CD4-positive, CD25-positive, alpha-beta regulatory T cell (primary cell): ENCODE results near the gene ATXN1. TPM values are rescaled to one million over a fixed set of nuclear protein-coding genes. Genes with fewer than 3 reads are reported as not detected.
A peak's percentile ranks its signal among the peaks of the same experiment; 100 is the strongest.

ENCODE experiments used
- ATAC-seq, 2 donors: fragments of 150-1000 bp; cut with Tn5 transposase; one replicate each; pipeline ENCODE4 v1.10.0; 2021; ENCODE audit warnings: low read depth in 2 of 2, moderate number of reproducible peaks in 2 of 2, moderate library complexity in 1 of 2
- DNase-seq, 3 donors: peaks; one replicate each; pipeline versions ENCODE4 v3.0.0 to v3.0.0-alpha.2; 2012 to 2022; ENCODE audit warnings: mixed read lengths in 1 of 3
- H3K27ac ChIP-seq: one replicate; pipeline ENCODE4 v1.7.0; 2013; ENCODE audit warnings: mild to moderate bottlenecking, low read length; ENCODE audit not compliant: insufficient read depth, poor library complexity, severe bottlenecking
- H3K27me3 ChIP-seq: one replicate; pipeline ENCODE4 v1.7.0; 2013; ENCODE audit warnings: low read length; ENCODE audit not compliant: control insufficient read depth, insufficient read depth
- H3K36me3 ChIP-seq: one replicate; pipeline ENCODE4 v1.7.0; 2013; ENCODE audit warnings: mild to moderate bottlenecking, low read length, moderate library complexity; ENCODE audit not compliant: control insufficient read depth, insufficient read depth
- H3K4me1 ChIP-seq: 2 replicates; pipeline ENCODE4 v1.7.0; 2013; ENCODE audit warnings: mild to moderate bottlenecking, low read length; ENCODE audit not compliant: insufficient read depth, control insufficient read depth, poor library complexity, severe bottlenecking
- H3K4me3 ChIP-seq: one replicate; pipeline ENCODE4 v1.7.0; 2013; ENCODE audit warnings: low read depth, mild to moderate bottlenecking, low read length, moderate library complexity
- H3K9me3 ChIP-seq, 2 experiments: 1 replicate in 1 of 2; 2 replicates in 1 of 2; pipeline ENCODE4 v1.7.0; 2013; ENCODE audit warnings: low read length in 2 of 2, mild to moderate bottlenecking in 1 of 2, moderate library complexity in 1 of 2; ENCODE audit not compliant: control insufficient read depth in 2 of 2
- H3K27ac Mint-ChIP-seq, 3 donors: one replicate each; pipeline ENCODE4 v1.8.0; 2020 to 2022; ENCODE audit warnings: mild to moderate bottlenecking in 3 of 3, mixed read lengths in 3 of 3, moderate library complexity in 2 of 3
- H3K27me3 Mint-ChIP-seq: one replicate; pipeline ENCODE4 v1.8.0; 2022; ENCODE audit warnings: mild to moderate bottlenecking, mixed read lengths
- H3K36me3 Mint-ChIP-seq: one replicate; pipeline ENCODE4 v1.8.0; 2020; ENCODE audit warnings: mixed read lengths
- H3K4me1 Mint-ChIP-seq, 4 donors: one replicate each; pipeline ENCODE4 v1.8.0; 2020 to 2022; ENCODE audit warnings: mixed read lengths in 4 of 4, mild to moderate bottlenecking in 1 of 4
- H3K4me3 Mint-ChIP-seq, 4 donors: one replicate each; pipeline ENCODE4 v1.8.0; 2020 to 2022; ENCODE audit warnings: mild to moderate bottlenecking in 4 of 4, mixed read lengths in 4 of 4, moderate library complexity in 3 of 4
- H3K9me3 Mint-ChIP-seq, 7 donors: one replicate each; pipeline ENCODE4 v1.8.0; 2020 to 2022; ENCODE audit warnings: mixed read lengths in 7 of 7, mild to moderate bottlenecking in 3 of 7, moderate library complexity in 2 of 7
- polyA plus RNA-seq, 4 donors: library from polyadenylated mRNA; unstranded; fragments of 300-500 nt; fragmentation: Illumina TruSeq; gene quantifications; one replicate each; pipeline ENCODE4 v1.2.3, GENCODE V29; 2021
- total RNA-seq: library from RNA; stranded (reverse); gene quantifications from one replicate; pipeline ENCODE4 v1.2.3, GENCODE V29; 2022

The ATXN1 gene
- total and polyA plus RNA-seq, 5 donors from 2014 or later, result 15.8 to 191 (median 19.2) TPM

GRCh38 chr6:16769131-16769985 is 8.1 kb upstream of the ATXN1 start:
- peak overlapping the region; percentile 52 for H3K4me3 ChIP-seq
- Mint-ChIP-seq H3K27me3 (no peaks in the 10 kb centered on the region), H3K4me3 (peak overlapping the region in 3 of 4 donors; percentile 6 to 34 (median 14)), H3K27ac (peak overlapping the region; percentile 45 to 72 (median 69)), H3K36me3 (peaks cover 3% of the 10 kb centered on the region), H3K9me3 (no peaks in the 10 kb centered on the region), H3K4me1 (peaks cover 36 to 60% (median 44%) of the 10 kb centered on the region in 4 donors)
- no peaks in the 10 kb centered on the region for H3K36me3 ChIP-seq
- no peaks in the 10 kb centered on the region for H3K27me3 ChIP-seq
- H3K4me1 ChIP-seq, result peaks cover 48% of the 10 kb centered on the region
- DNase-seq (peak; percentile 53 to 90 (median 71)), ATAC-seq (peak; percentile 91 to 93)
- no peaks in the 10 kb centered on the region for H3K9me3 ChIP-seq
- peak overlapping the region; percentile 68 for H3K27ac ChIP-seq

GRCh38 chr6:16768477-16768830 is 7.2 kb upstream of the ATXN1 start:
- Histone ChIP-seq H3K27ac (peak overlapping the region; percentile 68), H3K4me3 (peak overlapping the region; percentile 52), H3K9me3 (no peaks in the 10 kb centered on the region), H3K4me1 (peaks cover 57% of the 10 kb centered on the region), H3K27me3 (no peaks in the 10 kb centered on the region), H3K36me3 (no peaks in the 10 kb centered on the region)
- ATAC-seq, result no peak
- no peak for DNase-seq
- Mint-ChIP-seq H3K27me3 (no peaks in the 10 kb centered on the region), H3K4me1 (peaks cover 45 to 69% (median 53%) of the 10 kb centered on the region in 4 donors), H3K9me3 (no peaks in the 10 kb centered on the region), H3K27ac (peak overlapping the region in 2 of 3 donors; percentile 31 to 69), H3K36me3 (peaks cover 3% of the 10 kb centered on the region), H3K4me3 (no peak overlapping the region)

- H3K9me3 Mint-ChIP-seq, result no peaks in the 10 kb centered on the region
- no peaks in the 10 kb centered on the region for H3K27me3 Mint-ChIP-seq
- H3K4me1 ChIP-seq, result peaks cover 60% of the 10 kb centered on the region
These were observed 6.7 kb upstream of the ATXN1 start for GRCh38 chr6:16767765-16768476.

DNA sequence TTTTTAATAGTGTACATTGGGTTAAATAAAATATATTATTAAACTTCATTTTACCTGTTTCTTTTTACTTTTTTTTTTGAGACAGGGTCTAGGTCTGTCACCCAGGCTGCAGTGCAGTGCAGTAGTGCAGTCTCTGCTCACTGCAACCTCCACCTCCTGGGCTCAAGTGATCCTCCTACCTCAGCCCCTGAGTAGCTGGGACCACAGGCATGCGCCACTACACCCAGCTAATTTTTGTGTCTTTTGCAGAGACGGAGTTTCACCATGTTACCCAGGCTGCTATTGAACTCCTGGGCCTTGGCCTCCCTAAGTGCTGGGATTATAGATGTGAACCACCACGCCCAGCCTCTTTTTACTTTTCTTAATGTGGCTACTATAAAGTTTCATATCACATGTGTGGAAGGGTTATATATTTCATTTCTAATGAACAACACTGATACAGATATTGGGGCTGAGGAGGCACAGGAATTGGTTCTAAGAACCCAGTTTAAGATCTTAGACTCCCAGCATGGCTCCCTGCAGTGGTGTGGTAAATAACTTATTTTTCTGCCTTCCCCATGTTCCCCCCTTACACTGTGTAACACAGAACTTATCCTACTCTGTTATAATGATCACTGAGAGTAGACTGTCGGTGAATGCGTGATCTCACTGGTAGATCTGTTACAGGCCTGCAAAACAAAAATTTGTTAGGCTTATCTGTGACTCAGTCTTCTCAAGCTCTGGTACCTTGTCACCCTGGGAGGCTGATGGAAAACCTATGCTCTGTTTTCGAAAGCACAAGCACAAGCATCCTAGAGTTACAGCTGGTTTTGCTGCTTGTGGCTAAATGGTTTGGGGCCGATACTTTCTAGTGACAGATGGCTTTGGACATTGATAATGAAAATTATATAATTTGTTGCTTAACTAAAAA is 5.8 kb upstream of the ATXN1 start:
- Histone ChIP-seq H3K36me3 (no peaks in the 10 kb centered on the region), H3K4me3 (no peak overlapping the region), H3K4me1 (peaks cover 65% of the 10 kb centered on the region), H3K27me3 (no peaks in the 10 kb centered on the region), H3K27ac (no peak overlapping the region), H3K9me3 (no peaks in the 10 kb centered on the region)
- Mint-ChIP-seq H3K36me3 (peaks cover 2% of the 10 kb centered on the region), H3K27me3 (peaks cover 4% of the 10 kb centered on the region), H3K4me1 (peaks cover 51 to 77% (median 57%) of the 10 kb centered on the region in 4 donors), H3K27ac (peak overlapping the region in 2 of 3 donors; percentile 38 to 74), H3K9me3 (no peaks in the 10 kb centered on the region), H3K4me3 (no peak overlapping the region)
- DNase-seq (no peak), ATAC-seq (no peak)

More at GRCh38 chr6:16767765-16768476, 6.7 kb upstream of the ATXN1 start:
- Histone ChIP-seq H3K27ac (no peak overlapping the region), H3K36me3 (no peaks in the 10 kb centered on the region), H3K4me3 (no peak overlapping the region), H3K9me3 (no peaks in the 10 kb centered on the region), H3K27me3 (no peaks in the 10 kb centered on the region)
- DNase-seq, result no peak
- H3K4me3 Mint-ChIP-seq, result no peak overlapping the region
- peaks cover 3% of the 10 kb centered on the region for H3K36me3 Mint-ChIP-seq
- peaks cover 49 to 73% (median 56%) of the 10 kb centered on the region in 4 donors for H3K4me1 Mint-ChIP-seq
- ATAC-seq, result no peak
- H3K27ac Mint-ChIP-seq, result peak overlapping the region in 1 of 3 donors; percentile 31

DNA sequence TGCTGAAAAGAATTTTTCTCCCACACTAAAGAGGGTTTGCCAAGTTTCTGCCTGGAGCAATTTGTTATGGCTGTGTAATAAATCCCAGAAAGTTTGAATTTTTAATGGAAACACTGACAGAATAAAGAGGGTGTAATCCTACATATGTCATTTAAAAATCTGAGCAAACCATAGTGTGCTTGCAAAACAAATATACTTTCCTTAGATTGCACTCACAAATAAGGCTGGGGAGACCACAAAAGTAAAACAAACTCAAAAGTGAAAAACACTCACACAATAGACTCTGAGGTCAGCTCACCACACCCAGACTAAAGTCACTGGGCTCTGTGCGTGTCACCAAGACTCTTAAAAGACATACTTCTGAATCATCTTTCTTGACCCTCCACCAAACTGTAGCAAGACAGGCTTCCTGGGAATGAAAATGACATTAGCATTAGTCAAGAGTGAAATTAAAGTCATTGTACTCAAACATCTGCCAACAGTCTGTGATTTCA is 4.8 kb upstream of the ATXN1 start:
- Mint-ChIP-seq H3K36me3 (no peaks in the 10 kb centered on the region), H3K27ac (no peak overlapping the region), H3K4me1 (peaks cover 47 to 68% (median 54%) of the 10 kb centered on the region in 4 donors), H3K4me3 (no peak overlapping the region), H3K9me3 (no peaks in the 10 kb centered on the region), H3K27me3 (peaks cover 9% of the 10 kb centered on the region)
- H3K4me3 ChIP-seq, result no peak overlapping the region
- no peak overlapping the region for H3K27ac ChIP-seq
- no peaks in the 10 kb centered on the region for H3K27me3 ChIP-seq
- DNase-seq (peak in 1 of 3 donors; percentile 56), ATAC-seq (no peak)
- H3K4me1 ChIP-seq, result peaks cover 64% of the 10 kb centered on the region
- no peaks in the 10 kb centered on the region for H3K36me3 ChIP-seq
- no peaks in the 10 kb centered on the region for H3K9me3 ChIP-seq

DNA sequence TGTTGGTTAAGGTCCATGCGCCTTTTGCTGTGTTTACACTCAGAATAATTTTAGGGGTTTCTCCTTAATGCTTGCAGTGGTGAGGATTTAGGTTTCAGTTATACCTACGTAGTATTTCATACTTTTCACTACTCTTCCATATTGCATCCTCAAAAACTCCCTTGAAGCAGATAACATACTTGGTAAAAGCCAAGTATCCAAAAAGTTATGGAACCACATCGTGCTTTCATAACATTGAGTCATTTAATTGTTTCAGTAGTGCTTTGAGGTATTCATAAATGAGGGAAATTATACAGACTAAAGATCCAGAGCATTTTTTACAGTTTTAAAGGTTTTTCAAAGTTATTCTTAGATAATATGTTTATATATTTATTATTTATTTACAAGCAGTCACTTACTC is 4.0 kb upstream of the ATXN1 start:
- H3K27ac Mint-ChIP-seq, result peak overlapping the region in 2 of 3 donors; percentile 14 to 98
- H3K36me3 Mint-ChIP-seq, result no peaks in the 10 kb centered on the region
- no peak overlapping the region for H3K4me3 Mint-ChIP-seq
- H3K4me1 Mint-ChIP-seq, result peaks cover 40 to 59% (median 47%) of the 10 kb centered on the region in 4 donors
- DNase-seq (no peak), ATAC-seq (no peak)
- Histone ChIP-seq H3K9me3 (no peaks in the 10 kb centered on the region), H3K27me3 (no peaks in the 10 kb centered on the region), H3K4me3 (peak overlapping the region; percentile 86), H3K27ac (no peak overlapping the region), H3K36me3 (no peaks in the 10 kb centered on the region), H3K4me1 (peaks cover 55% of the 10 kb centered on the region)
- peaks cover 11% of the 10 kb centered on the region for H3K27me3 Mint-ChIP-seq
- no peaks in the 10 kb centered on the region for H3K9me3 Mint-ChIP-seq
